ENCODE measurements around the gene SIAE.

DNA sequence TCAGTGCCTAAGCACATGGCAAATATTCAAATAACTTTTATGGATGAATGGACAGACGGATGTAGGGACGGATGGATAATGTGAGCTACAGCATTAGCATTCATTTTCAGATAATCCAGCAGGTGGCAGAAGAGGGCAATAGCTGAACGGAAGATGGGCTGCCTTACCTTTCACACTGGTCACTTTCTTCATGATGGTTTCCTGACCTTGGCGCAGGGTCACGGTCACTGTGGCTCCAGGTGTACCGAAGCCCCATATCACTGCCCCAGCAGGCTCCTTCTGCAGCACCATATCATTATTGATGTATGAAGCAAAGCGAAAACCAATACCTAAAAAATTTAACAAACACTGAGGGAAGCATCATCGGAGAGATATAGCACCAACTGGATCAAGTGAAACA is 4.3 kb downstream of the SIAE start:
- TF ChIP-seq, protein P1, sequence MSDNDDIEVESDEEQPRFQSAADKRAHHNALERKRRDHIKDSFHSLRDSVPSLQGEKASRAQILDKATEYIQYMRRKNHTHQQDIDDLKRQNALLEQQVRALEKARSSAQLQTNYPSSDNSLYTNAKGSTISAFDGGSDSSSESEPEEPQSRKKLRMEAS (IDR thresholded peaks at IDR 0.05; ENCODE audit: low read depth, low read length) = no peak; the same call in 1 of the 2 replicates
- no peak for TF ChIP-seq POLR2A (IDR thresholded peaks at IDR 0.05; ENCODE audit: extremely low read depth, insufficient read length)
- TF ChIP-seq, protein P2, sequence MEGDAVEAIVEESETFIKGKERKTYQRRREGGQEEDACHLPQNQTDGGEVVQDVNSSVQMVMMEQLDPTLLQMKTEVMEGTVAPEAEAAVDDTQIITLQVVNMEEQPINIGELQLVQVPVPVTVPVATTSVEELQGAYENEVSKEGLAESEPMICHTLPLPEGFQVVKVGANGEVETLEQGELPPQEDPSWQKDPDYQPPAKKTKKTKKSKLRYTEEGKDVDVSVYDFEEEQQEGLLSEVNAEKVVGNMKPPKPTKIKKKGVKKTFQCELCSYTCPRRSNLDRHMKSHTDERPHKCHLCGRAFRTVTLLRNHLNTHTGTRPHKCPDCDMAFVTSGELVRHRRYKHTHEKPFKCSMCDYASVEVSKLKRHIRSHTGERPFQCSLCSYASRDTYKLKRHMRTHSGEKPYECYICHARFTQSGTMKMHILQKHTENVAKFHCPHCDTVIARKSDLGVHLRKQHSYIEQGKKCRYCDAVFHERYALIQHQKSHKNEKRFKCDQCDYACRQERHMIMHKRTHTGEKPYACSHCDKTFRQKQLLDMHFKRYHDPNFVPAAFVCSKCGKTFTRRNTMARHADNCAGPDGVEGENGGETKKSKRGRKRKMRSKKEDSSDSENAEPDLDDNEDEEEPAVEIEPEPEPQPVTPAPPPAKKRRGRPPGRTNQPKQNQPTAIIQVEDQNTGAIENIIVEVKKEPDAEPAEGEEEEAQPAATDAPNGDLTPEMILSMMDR (IDR thresholded peaks at IDR 0.05; ENCODE audit: low read depth, low read length) = peak; percentile 27

Data from NB4 (cell line).